Fibroblast of skin of scalp (primary cell): ENCODE measurements around the gene RNF150.

Experiments
- DNase-seq: peaks from one replicate; pipeline ENCODE4 v3.0.0-alpha.2; 2013

The RNF150 gene

DNA sequence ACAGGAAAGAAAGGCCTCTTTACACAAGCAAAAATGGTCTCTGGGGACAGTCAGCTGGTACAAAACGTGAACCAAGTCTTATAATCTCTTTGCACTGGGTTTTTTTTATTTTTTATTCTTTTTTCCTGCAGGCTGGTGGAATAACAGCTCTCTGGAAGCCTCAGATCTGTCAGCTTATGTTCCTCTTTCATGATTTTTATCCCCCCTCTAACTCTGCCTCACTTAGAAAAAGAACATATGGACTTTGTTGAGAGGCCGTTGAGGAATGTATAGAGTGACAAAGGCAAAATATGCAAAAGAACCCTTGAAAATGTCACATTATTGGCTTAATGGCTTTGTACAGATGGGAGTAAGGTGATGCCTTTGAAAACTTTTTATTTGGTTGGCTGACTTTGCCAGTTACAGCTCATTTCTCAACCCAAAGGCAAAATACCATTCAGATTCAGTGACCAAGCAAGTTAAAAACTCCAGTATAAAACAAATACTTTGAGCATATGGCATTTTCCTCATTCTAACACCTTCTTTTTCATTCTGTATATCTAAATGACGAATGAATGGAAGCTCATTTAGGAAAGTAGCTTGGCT lies 111.1 kb downstream of the RNF150 start:
- DNase-seq: peak; percentile 31

DNA sequence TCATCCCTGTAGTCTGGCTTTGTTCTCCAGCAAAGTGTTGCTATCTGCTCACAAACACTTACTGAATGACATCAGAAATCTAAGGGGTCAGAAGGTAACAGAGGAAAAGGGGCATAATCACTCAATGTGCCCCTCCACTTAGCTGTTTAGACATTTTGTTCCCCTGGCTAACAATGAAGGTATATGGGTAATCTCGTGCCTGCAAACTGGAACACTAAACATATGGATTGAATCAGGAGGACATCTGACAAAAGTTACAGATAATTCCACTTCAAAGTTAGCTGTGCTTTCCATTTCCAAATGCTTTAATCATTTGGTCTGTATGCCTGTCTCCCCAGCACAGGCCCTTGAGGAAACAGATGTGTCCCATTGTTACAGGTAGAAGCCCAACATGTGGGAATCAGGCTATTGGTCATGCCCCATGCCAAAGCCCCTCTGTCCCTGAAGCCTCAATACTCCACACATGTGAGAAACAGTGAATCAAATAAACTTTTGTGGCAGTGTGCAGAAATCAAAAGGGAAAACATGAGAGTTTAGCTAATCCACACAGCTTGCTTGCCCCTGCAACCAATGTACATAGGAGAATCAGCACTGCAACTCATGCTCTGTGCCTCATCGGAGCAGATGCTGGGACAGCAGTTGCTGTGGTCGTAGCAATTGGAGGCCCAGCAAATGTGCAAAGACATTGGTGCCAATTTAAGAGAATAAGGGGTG lies 111.7 kb downstream of the RNF150 start:
- peak; percentile 38 for DNase-seq

DNA sequence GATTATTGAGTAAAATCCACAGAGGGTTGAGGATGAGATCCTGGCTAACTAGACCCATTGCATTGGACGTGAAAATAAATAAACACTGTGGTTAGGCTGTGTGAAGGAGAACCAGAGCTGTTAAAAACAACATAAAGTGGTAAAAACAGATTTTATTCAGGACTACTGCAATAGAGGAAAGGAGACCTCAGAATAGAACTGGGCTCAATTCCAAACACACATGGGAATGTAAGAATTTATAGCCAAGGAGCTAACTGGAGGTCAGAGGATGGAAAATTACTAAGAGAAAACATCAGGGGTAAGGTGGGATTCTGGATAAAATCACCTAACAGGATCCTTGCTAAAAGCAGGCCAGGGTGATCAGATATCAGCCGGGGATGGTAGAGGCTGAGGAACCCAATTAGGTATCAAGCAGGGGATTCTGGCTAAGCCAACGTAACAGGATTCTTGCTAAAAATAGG lies 112.4 kb downstream of the RNF150 start:
- peak; percentile 83 for DNase-seq

DNA sequence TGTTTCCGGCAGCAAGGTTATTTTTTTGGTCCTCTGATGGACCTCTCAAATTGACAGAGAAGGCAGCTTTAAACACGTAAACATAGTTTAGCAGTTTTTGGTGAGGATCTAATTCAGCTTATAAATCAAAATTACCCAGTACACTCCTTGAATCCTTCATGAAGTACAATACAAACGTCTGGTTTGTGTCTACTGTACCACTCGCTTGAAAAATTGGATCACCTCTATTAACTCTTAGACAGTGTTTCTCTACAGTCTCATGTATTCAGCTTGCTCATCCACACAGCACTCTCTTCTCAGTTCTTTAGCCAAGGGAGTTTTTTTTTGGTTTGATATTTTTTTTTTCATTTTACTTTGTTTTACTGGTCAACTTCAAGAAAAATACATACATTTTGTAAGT lies 113.5 kb downstream of the RNF150 start:
- no peak for DNase-seq

GRCh38 chr4:141016117-141016798 lies 117.0 kb downstream of the RNF150 start:
- DNase-seq: no peak

DNA sequence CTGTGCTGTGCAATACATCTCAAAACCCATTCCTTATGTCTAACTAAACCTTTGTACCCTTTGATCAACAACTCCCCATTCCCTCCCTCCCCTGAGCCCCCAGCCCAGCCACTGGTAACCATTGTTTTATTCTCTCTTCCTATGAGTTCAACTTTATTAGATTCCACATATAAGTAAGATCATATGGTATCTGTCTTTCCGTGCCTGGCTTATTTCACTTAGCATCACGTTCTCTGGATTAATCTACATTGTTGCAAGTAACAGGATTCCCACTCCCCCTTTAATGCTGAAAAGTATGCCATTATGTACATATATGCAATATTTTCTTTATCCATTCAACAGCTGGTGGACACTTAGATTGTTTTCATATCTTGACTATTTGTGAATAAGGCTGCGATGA lies 119.4 kb downstream of the RNF150 start:
- no peak for DNase-seq

DNA sequence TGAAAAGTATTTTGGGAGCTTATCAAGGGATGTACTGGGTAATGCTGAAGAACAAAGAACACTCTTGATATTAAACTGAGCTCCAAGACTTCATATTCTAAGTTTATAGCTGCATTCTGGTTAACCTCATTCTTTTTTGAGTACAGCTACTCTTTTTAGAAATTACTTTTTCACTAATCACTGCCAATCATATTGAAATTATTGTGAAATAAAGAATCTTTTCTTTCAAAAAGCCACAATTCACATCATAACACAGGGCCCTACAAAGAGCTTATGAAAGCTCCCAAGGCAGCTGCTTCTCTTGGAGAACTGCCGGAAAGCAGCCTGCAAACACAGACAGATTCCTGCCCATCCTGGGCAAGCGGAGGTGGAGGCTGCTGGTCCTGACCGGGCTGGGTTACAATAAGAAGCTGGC lies 121.4 kb downstream of the RNF150 start:
- no peak for DNase-seq

DNA sequence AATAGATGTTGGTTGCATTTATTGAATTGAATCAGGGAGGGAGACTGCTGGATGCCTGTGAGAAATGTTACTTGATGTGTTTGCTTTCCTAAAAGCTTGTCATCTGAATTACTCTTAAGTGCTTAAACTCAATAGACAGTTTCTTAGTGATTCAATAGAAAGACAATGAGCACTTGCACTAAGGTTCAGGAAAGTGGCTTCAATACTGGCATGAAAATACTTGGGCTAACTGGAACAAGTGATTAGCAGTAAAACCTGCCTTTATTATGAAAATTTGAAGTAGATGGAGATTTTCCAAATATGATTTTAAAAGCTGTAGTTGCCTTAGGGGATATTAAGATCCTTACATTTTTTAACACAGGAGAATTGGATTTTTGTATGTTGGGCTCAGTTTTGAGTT lies 123.3 kb downstream of the RNF150 start:
- no peak for DNase-seq

DNA sequence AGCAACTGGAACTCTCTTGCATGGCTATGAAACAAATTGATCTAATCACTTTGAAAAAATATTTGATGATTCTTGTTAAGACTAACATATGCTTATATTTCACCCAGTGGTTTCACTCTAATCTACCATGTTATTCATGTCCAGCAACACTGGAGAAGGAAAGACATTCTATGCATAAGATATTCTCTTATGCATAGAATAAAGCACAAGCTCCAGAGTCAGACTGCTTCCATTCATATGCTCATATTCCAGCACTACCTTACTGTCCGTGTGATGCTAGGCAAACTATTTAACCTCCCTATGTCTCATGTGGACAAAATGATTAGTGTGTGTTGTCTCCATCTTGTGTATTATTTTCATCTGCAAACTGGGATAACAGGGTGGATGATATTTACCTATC lies 124.1 kb downstream of the RNF150 start:
- DNase-seq: no peak

DNA sequence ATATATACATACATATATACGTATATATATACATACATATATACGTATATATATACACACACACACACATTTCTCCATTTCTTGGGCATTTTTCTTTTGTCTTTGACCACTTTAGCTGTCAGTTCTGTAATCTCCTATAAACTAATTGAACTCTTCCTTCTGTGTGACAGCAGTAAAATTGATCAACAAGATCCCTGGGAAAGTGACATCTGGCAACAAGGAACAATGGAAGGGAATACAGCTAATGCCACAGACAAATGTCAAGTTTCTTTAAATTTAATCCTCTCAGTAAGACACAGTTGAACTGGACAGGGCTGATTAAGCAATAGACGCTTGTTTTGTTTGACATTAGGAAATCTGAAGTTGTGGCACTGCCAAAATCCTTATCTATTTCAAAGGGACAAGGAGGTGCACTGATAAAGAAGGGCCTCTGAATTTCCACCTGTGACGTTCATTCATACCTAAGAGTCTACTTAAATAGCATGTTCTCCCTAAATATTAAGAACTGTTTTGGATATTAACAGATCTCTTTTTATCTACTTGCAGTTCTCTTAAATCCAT lies 126.9 kb downstream of the RNF150 start:
- no peak for DNase-seq

- DNase-seq: no peak
Measured at GRCh38 chr4:141004823-141005222, 128.4 kb downstream of the RNF150 start.

GRCh38 chr4:141003193-141003592 lies 130.1 kb downstream of the RNF150 start:
- DNase-seq: no peak

DNA sequence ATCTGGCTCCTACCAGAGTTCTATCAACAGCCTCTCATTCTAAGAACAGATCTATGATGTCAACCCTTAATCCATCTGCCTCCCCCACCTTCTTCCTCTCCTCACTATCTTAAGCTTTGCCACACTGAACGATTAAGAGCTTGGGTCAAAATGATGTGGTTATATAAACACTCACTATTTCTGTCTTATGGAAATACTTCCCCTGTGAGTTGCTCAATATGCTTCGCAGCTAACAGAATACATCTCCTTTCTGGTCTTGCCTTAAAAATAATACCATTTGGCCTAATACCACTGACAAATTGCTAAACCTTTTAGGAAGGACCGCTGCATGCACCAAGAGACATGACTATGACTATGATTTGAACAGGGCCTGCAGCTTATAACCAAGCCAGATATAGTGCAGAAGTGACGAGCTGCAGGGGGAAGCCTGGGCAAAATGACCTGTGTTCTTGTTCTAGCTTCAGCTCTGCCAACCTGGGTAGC lies 130.9 kb downstream of the RNF150 start:
- DNase-seq: peak; percentile 63

- peak; percentile 81 for DNase-seq
Measured at GRCh38 chr4:140996766-140997165, 136.5 kb downstream of the RNF150 start.

GRCh38 chr4:140995058-140995457 lies 138.2 kb downstream of the RNF150 start:
- no peak for DNase-seq

- no peak for DNase-seq
Measured at GRCh38 chr4:140994015-140994414, 139.3 kb downstream of the RNF150 start.

- DNase-seq: no peak
Measured at GRCh38 chr4:140993370-140993769, 139.9 kb downstream of the RNF150 start.

- DNase-seq: no peak
Measured at GRCh38 chr4:140989944-140990343, 143.3 kb downstream of the RNF150 start.

GRCh38 chr4:140986045-140986444 lies 147.2 kb downstream of the RNF150 start:
- no peak for DNase-seq

GRCh38 chr4:140982613-140983340 lies 150.5 kb downstream of the RNF150 start:
- no peak for DNase-seq

DNA sequence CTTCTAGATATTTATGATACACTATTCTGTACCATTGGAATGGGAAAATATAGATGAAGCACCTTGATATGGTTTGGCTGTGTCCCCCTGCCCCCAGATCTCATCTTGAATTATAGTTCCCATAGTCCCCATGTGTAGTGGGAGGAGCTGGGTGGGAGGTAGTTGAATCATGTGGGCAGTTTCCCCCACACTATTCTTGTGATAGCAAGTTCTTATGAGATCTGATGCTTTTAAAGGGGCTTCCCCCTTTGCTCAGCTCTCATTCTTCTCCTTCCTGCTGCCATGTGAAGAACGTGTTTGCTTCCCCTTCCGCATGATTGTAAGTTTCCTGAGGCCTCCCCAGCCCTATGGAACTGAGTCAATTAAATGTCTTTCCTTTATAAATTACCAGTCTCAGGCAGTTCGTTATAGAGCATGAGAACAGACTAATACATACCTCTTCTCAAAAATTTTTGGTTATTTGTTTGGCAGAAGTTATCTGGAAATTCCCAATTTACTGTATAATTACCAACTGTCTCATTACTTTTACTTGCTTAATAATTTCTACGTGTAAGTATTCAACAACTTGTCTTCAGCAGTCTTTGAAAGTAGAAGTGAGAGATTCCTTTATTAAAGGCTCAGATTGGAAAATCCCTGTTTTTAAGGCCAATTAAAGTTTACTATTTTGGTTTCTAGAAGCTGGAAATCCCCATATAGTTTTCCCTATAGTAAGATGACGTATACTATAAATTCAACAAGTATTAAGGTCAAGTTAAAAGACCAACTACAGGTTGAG lies 152.7 kb downstream of the RNF150 start:
- no peak for DNase-seq

- DNase-seq: no peak
Measured at GRCh38 chr4:140976768-140977167, 156.5 kb downstream of the RNF150 start.
